Heart left ventricle (tissue), 13 donors: ENCODE data around the gene CHRNA5.

Experiments used
- CTCF ChIP-seq, 12 donors: fragments of 200-600 bp; sonication (generic) in 4 of 12; IDR thresholded peaks; one replicate each; pipeline versions ENCODE4 v1.5.0 to v1.8.0; 2018 to 2022; ENCODE audit warnings: antibody characterized with exemption in 12 of 12, mild to moderate bottlenecking in 5 of 12
- POLR2A ChIP-seq, 2 donors: fragments of 450-650 bp; IDR thresholded peaks; one replicate each; pipeline ENCODE4 v1.6.1; 2017; ENCODE audit warnings: antibody characterized with exemption in 2 of 2, mild to moderate bottlenecking in 2 of 2, moderate library complexity in 2 of 2
- donor health status: ischemic (EF 13 %, LVEDD 7.1; RV severe dilation, severe dysfunction).
- donor health status: DM: no; HTN: yes; CAD: no.
- donor health status: DM: no; HTN: no; CAD: no.
- donor health status: ischemic (EF 25% LVEDD 6.9; RV normal size, moderate dysfunction).
- donor health status: ischemic (EF 25% LVEDD 5.7; RV mildly dilated, moderate dysfunction).
- donor health status: ischemic (EF 35%, LVEDD 5.7; RV mildly dilated, moderate dysfunction).
- donor health status: nonischemic (EF 11% LVEDD 7.7; RV severe dilation, severe dysfunction).
- donor health status: DM: yes; HTN: yes; CAD: no.
- donor health status: PGD.
- donor health status: ischemic (EF 29% LVEDD 5.4; RV normal size, mild dysfunction).
- donor health status: nonischemic (EF 23%, LVEDD 6.1; RV moderate dilation, normal function).

- TF ChIP-seq CTCF (IDR thresholded peaks at IDR 0.05) (no peak), POLR2A (IDR thresholded peaks at IDR 0.05) (no peak)
Measured at GRCh38 chr15:78565951-78566774, 843 bp downstream of the CHRNA5 start.
